Stimulated activated CD8-positive, alpha-beta memory T cell treated with anti-CD3 and anti-CD28 coated beads, Interleukin-15, amount 100 ng/mL, for 24 hours (primary cell): Measurements from ENCODE around the gene TFPI.
"Not testable (repeated sequence)": the region's sequence is repeated elsewhere in the genome, so short reads cannot be mapped to it uniquely, and the experiment has no call there.

Experiments
- DNase-seq: peaks from one replicate; pipeline ENCODE4 v3.0.0-alpha.2; 2020; ENCODE audit warnings: low read depth

TFPI gene

DNA sequence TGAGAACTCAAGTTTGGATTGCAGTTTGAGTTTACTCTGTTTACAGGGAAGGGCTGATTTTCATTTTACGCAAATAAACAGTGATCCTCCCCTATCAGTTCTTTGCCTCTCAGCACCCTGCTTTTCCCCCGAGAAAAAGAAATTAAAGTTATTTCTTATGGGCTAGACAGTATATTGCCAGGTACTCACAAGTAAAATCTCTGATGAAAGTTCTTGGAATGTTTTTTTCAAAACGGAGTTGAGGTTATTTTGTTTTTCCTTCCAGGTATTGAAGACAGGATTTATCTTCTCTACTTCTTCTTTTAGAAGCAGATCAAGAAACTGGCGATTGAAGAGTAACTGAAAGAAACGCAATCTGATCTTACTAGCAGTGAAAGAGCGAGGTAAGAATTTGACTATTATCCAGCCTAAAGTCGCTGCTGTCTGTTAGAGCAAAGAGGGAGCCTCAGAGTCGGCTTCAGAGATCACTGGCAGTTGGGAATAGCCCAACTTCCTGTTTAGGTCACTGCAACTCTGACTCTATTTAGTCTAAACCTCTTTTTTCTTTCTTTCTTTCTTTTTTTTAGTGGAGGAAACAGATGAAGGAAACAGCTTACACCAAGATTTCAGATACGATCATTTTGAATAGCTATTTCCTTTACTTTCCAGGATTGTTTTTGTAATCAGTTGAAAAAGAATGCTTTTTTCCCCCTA lies at the start of gene TFPI:
TSS of gene TFPI (minus strand) at position 425 of the 693 bp plus-strand sequence. CDS start 50,667 bp downstream, outside the sequence.
- no peak for DNase-seq

DNA sequence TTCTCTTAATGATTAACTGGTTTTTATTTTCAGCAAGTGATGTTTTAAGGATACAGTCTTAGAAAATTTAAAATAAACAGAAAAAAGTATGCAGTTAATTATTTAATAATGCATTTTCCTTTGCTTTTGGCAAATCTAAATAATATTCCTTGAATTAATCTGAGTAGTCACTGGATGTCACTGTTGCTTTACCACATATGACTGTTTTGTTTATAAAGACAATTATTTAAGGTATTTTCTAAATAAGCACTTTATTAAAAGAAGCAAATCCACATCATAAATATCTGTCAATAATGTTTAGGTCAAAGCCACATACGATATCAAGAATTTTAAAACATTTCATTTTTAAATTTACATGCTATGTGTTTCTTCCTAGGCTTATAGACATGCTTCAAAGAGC lies 40.6 kb upstream of the TFPI start:
- DNase-seq: no peak

DNA sequence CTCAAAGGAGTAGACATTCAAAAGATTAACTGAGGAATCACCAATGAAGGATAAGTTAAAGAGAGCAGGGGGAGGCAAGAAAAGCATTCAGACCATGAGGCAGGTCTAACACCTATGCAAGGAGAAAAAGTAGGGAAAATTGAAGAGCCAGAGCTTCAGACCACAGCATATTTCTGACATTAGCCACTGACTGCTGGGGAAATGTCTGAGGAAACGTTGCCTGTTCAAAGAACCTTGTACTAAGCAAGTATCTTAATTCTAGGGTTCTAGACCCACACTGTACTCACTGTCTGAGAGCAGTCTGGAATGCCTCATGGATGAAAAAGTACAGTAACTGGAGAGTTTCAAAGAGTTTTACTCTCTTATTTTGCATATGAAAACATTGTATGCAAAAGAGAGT lies 39.5 kb upstream of the TFPI start:
- no peak for DNase-seq

DNA sequence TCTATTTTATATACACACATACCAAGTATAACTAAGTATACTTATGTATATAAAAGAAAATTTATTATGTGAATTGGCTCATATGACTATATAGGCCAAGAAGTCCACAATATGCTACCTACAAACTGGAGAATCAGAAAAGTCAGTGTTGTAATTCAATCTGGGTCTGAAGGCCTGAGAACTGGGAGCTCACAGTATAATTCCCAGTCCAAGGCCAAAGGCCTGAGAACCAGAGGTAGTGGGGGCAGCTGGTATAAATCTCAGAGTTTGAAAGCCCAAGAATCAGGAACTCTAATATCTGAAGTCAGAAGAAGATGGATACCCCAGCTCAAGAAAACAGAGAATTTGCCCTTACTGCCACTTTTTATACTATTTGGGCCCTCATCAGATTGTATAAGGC lies 38.9 kb upstream of the TFPI start:
- DNase-seq: no peak

DNA sequence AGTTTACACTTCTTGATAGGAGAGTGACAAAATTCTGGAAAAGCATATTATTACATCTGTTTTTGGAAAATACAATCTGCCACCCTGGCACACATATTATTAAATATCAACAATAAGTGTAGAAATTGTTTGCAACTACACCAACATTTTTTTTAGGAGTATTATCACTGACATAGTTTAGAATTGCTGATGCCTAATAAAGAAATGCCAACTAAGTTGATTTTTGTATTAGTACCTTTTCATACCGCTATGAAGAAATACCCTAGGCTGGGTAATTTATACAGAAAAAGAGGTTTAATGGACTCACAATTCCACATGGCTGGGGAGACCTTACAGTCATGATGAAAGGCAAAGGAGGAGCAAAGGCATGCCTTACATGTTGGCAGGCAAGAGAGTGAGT lies 35.9 kb upstream of the TFPI start:
- no peak for DNase-seq

DNA sequence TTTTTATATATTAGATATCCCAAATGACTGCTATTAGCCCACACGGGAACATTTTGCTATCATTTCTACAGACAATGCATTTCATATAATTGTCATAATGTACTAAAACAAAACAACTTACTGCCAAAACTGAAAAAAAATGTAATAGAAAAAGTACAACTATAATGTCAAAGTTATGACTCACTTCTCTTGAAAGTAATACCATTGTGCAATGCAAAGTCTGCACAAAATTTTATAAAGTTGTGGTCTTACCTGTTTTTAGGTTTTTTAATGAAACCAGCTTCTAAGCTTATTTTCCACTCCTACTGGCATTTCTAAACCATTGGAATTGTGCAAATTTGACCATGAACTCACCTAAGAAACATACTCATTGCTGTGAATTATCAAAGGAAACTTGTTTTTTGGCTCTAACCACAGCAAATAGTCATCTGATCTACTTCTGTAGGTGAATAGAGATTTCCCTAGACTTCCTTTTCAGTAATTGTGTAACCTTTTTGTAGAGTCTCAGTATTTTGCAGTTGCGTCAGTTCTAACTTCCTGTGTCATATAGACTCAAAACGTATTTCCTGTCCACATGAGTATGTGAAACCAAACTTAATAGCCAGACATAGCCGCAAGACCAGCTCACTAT lies 31.9 kb upstream of the TFPI start:
- no peak for DNase-seq

DNA sequence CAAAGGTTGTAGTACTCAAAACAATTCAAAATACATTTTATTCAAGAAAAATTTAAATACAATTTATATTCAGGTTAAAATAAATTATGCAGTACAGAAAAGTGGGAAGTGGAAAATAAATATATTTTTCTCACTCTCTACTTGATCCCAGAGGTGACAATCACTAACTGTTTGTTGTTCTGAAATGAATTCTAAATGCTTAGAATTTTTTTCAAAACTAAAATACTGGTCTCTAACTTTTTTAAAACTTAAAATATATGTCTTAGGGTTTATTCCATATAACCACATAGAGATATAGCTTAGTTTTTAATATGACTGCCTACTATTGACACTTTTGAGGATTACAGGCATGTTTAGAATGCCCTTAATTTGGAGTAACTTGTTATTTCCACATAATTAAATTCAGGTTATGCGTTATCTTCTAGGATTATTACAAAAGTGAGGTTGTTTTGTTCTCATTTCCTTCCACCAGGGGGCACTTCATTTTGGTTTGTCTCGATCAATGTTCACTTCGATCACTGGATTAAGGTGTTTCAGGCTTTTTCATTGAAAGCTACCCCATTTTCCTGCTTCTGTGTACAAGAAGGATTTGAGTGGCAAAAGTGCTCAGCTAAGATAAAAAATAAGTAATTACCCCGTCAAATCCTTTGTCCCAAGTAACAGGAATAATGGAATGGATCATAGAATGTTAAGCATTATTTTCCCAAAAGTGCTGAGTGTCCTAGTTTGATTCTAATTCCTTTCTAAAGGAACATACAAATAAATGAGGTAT lies 27.1 kb upstream of the TFPI start:
- no peak for DNase-seq

DNA sequence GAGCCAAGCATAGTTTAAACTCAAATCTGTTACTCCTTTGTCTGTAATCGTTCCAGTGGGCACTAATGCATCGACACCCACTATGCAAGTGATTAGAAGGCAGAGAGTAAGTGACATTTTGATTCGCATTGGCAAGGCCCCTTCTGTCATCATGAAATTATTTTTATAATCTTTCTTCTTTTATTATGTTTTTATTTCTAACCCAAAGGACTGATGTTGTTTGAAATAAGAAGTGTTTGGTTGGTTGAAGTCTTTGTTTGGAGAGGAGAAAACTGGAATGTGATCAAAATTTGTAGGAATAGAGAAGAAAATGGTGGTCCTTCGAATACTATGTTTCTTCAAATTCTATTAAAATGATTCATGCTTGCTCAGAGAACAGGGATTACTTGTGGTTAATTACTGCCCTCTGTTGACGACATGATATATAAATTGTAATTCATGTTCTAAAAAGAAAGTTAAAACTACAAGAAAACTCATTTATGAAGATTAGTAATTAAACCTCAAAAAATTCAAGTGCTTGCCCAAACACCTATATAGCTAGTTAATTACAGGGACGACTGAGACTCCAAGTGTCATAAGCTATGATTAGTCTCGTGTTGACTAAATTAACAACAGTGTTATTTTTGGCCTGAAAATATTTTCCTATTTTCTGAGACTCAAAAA lies 26.4 kb upstream of the TFPI start:
- no peak for DNase-seq

DNA sequence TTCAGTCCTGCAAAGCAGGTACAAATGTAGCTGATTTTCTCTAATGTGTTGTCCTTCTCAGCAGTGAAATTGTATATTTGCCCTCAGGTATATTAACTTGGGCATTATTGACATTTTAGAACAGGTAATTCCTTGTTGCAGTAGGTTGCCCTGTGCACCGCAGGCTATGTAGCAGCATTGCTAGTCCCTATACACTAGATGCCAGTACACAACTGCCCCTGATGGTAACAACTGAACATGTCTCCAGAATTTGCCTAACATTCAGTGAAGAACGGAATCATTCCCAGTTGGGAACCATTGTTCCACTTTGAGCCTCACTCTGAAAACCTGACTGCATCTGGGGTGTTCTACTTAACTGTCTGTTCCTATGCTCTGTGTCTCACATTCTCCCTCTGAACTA lies 23.1 kb upstream of the TFPI start:
- DNase-seq: no peak

DNA sequence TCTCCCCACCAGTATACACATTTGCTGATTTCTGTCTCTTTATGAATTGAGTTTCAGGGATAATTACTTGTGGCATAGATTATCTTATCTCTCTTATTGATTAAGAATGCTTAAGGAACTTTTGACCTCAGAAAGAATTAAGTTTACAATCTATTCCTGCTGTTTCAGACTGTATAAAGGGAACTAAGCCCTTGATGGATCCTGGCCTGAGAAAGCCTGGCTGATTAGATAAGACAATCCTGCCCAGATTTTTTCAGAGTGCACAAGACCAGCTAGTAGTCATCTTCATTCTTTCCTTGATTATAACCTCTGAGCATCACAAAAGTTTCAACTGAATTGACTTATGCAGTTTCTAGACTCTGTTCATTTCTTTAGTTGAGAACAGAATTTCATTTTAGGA lies 22.7 kb upstream of the TFPI start:
- no peak for DNase-seq

DNA sequence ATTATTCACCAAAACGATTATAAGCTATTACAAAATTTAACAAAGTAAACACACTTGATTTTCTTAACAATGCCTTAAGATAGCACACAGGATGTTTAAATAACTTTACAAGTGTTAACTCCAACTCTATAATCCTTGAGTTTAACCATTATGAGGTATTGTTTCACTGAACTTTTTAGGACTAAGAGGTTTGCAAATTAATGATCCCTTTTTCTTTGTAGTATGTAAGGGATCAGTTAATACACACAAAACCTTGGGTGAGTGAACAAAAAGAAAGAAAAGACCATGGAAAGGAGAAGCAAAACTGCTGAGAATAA lies 21.5 kb upstream of the TFPI start:
- no peak for DNase-seq

DNA sequence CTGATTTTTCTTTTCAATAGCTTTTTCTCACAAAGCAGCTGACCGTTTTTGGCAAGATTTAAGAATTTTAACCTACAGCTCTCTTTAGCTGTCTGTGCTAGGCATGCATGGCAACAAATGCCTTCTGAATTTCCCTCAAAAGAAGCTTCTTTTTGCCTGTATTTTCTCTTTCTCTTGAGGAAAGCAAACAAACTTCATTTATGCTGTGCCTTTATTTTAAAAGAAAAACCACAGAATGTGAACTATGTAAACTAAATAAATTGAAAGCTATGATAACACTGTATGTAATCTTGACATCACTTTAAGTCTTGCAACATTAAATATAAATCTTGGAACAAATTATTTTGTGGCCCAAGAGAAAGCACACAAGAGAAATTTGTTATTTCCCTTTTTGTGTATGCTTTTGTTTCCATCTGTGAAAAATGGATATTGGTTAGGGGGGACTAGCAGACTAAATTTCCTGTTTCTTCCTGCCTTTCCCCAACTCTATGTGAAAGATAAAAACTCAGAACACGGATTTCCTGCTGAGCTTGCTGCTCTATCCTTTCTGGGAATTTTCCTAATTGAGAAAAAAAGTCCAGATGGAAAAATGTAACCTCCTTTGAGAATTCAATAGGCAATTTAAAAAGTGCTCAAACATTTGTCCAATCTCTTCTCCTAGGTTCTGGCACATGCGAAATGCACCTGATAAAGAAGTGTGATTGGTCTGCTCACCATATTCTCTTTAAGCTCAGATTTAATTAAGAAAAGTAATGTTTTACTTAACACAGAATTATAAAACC lies 20.9 kb upstream of the TFPI start:
- DNase-seq: no peak

DNA sequence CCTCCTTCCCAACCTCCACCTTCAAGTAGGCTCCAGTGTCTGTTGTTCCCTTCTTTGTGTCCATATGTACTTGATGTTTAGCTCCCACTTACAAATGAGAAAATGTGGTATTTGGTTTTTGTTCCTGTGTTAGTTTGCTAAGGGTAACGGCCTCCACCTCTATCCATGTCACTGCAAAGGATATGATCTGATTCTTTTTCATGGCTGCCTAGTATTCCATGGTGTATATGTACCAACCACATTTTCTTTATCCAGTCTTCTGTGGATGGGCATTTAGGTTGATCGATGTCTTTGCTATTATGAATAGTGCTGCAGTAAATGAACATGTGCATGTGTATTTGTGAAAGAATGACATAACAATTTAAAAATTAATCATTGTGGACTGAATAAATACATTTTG lies 19.5 kb upstream of the TFPI start:
- DNase-seq: no peak

DNA sequence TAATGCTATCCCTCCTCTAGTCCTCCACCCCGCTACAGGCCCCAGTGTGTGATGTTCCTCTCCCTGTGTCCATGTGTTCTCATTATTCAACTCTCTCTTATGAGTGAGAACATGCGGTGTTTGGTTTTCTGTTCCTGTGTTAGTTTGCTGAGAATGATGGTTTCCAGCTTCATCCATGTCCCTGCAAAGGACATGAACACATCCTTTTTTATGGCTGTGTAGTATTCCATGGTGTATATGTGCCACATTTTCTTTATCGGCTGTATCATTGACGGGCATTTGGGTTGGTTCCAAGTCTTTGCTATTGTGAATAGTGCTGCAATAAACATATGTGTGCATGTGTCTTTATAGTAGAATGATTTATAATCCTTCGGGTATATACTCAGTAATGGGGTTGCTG lies 17.8 kb upstream of the TFPI start:
- not testable (repeated sequence) for DNase-seq

DNA sequence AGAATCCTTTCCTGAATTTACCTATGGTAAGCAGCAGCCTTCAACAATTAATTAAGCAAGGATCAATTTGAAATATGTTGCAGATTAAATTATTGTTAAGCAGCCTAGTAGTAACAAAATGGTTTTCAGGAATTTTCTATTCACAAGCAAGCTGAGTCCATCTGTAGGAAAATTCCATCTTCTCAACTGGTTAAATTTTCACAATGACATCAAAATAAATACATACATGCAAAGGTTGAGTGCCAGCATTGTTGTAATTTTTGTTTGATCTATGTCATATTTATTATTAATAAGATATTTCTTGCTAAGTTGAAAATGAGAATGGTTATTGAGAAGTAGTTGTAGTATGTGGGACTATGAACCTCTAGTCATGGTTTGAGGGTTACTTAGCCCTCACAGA lies 15.3 kb upstream of the TFPI start:
- no peak for DNase-seq

DNA sequence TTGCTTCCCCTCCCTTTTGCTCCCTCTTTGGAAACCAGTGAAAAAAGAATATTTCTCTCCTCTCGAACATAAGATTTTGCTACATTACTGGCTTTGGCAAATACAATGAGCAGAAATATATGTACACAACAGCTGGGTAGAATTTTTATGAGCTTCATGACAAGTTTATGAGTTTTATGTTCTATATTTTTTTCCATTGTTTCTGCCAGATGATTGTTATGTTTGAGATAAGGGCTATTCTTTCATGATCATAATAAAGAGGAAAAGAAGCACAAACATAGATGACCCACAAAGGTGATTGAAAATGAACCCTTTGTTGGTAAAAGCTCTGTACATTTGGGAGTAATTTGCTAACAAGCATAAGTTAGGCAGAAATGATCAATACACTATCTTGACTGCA lies 14.8 kb upstream of the TFPI start:
- DNase-seq: no peak

DNA sequence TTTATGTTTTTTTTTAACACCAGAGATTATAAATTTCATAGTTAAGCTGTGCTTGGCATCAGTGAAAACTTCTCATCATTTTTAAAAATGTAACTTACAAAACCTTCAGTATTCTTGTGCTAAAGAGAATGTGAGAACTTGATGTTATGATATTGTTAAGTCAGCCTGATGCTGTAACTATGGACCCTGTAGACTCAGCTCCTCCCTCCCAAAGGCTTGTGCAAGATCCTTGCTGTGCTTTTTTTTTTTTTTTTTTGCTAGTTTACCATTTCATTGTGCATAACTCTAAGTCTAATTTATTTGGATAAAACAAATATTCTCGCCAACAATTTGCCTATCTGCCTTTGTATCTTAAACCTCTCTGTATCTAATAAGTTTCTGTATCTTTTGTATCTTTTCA lies 12.9 kb upstream of the TFPI start:
- DNase-seq: no peak

DNA sequence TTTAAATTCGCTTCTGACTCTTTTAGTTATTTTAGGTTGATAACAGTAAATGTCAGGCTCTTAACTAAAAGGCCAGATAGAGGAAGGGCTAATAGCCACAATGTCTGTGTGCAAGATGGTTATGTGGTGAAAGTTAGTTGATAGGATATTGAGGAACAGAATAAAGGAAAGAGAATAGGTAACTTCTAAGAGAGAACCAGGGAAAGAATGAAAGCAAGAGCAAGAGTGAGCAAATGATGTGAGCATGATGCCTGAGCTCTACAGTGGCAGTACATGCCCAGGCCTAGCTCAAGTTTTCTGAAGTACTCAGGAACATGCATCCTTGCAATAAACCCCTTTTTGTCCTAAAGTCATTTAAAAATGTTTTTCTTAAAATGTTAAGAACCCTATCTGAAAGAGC lies 12.5 kb upstream of the TFPI start:
- no peak for DNase-seq

DNA sequence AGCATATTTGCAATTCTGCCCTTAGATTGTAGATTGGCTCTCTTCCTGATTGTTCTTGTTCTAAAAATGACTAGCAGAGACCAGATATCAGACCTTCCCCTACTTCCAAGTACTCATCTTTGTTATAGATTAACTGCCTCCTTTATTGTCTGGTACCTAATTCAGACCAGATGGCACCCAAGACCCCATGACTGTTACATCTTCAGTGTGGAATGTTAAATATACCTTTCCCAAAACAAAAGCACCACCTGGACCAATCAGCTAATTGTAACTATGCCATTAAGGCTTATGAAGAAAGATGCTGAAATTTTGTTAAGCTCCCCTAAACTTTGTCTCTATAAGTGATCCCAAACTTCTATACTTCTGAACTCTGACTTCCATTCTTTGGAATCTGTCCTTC lies 12.0 kb upstream of the TFPI start:
- DNase-seq: no peak

DNA sequence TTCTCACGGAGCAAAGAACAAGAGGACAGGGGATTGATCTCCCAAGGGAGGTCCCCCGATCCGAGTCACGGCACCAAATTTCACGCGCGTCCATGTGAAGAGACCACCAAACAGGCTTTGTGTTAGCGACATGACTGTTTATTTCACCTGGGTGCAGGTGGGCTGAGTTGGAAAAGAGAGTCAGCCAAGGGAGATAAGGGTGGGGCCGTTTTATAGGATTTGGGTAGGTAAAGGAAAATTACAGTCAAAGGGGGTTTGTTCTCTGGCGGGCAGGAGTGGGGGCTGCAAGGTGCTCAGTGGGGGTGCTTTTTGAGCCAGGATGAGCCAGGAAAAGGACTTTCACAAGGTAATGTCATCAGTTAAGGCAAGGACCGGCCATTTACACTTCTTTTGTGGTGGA lies 11.4 kb upstream of the TFPI start:
- DNase-seq: not testable (repeated sequence)

DNA sequence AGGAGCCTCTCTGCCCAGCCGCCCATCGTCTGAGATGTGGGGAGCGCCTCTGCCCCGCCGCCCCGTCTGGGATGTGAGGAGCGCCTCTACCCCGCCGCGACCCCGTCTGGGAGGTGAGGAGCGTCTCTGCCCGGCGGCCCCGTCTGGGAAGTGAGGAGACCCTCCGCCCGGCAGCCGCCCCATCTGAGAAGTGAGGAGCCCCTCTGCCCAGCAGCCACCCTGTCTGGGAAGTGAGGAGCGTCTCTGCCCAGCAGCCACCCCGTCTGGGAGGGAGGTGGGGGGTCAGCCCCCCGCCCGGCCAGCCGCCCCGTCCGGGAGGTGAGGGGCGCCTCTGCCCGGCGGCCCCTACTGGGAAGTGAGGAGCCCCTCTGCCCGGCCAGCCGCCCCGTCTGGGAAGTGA lies 2.3 kb upstream of the TFPI start:
- DNase-seq: not testable (repeated sequence)

DNA sequence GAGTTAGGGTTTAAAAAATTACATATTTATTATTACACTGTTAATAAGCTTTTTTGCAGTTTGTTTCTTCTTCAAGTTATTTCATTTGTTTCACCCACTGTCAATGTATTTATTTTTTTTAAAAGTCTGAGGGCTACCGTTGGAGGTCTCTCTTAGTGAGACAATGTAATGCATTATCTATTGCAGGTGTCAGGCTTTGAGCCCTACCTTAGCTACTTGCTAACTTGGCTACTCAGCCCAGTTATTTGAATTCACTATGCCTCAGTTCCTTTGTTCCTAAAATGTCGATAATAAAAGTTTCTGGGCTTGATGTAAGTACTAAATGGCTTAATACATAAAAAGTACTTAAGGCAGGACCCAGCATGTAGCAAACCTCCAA lies 458 bp upstream of the TFPI start:
- DNase-seq: no peak
